Measurements from ENCODE around the gene ERBIN. TPM values are rescaled to one million over a fixed set of nuclear protein-coding genes. Genes with fewer than 3 reads are reported as not detected.

ERBIN gene
- total and polyA plus RNA-seq, 10 of the 15 experiments (the other 5 are each of a cell fraction or from before 2014, with no cell fraction given): 9.5 to 91.1 (median 49.4) TPM

DNA sequence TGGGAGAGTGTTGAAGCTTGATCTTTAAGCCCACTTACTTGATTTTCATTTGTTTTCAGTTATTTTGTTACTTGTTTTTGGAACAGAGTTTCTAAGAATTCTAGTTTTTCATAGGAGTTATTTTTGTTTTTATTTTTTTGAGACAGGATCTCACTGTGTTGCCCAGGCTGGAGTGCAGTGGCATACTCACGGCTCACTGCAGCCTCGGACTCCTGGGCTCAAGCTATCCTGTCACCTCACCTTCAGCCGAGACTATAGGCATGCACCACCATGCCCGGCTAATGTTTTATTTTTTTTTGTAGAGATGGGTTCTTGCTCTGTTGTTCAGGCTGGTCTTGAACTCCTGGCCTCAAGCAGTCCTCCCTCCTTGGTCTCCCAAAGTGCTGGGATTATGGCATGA lies 6.3 kb downstream of the ERBIN start:
- intact Hi-C loops (cut with micrococcal nuclease; ENCODE audit: unreplicated experiment): no loop called here
- ChIA-PET SMC1A (ENCODE audit: uncharacterized antibody, unreplicated experiment) (interaction anchor here (0.7 to 2.1 kb wide), 4 partner anchors 35 to 89 kb away, joined by 3 to 15 read pairs (median 6); no protein-coding TSS in a partner anchor), POLR2A (no interaction called here), RAD21 (ENCODE audit: unreplicated experiment) (interaction anchor here (1.6 kb wide), 1 partner anchor 211 kb away, joined by 3 read pairs; the partner anchor contains the start of genes NLN and SGTB), CTCF (no interaction called here)
- WGBS (ENCODE audit: insufficient coverage, insufficient replicate concordance, low lambda C conversion rate, missing lambda C conversion rate): 96% methylated on average over 4 of the region's 4 CpGs
- no peaks in the 10 kb centered on the region for H3K27me3 ChIP-seq (replicated peaks in 1 of 2; ENCODE audit: control insufficient read depth in 2 of 2, insufficient read depth in 2 of 2, low read length in 1 of 2)
- no peak overlapping the region for H2AFZ ChIP-seq (ENCODE audit: control insufficient read depth, low read depth, low read length)
- 0 out of 2 replicates have a peak, but pooled peaks cover 5% of the 10 kb centered on the region for H3K4me1 ChIP-seq (ENCODE audit: control insufficient read depth, insufficient read depth, low read length)
- peaks cover 0 to 14% of the 10 kb centered on the region in 2 experiments; a peak in 2 of 4 replicates for H3K36me3 ChIP-seq (ENCODE audit: control insufficient read depth in 2 of 2, insufficient read depth in 2 of 2, low read length in 1 of 2)
- BruUV-seq (replicated peaks): no TSS peak
- FAIRE-seq: no peak
- no peak for DNase-seq (ENCODE audit: low read depth, low spot score)
- no peak for ATAC-seq
- H3K79me2 ChIP-seq (ENCODE audit: control insufficient read depth, insufficient read depth, low read length): peaks cover 98% of the 10 kb centered on the region
- H3K4me3 ChIP-seq: no peak overlapping the region; the same call in 1 of the 2 replicates
- peak overlapping the region; percentile 25 for H3K4me2 ChIP-seq (ENCODE audit: control insufficient read depth, insufficient read depth)
- in situ Hi-C loops (cut with MboI): no loop called here
- H3K27ac ChIP-seq (ENCODE audit: control insufficient read depth, insufficient read depth): no peak overlapping the region
- no peak overlapping the region for H3K9ac ChIP-seq (ENCODE audit: control insufficient read depth, insufficient read depth, low read length)
- no peaks in the 10 kb centered on the region for H3K9me3 ChIP-seq (replicated peaks; ENCODE audit: control insufficient read depth, insufficient read depth, low read length)
- no peaks in the 10 kb centered on the region; the same call in 1 of the 2 replicates for H4K20me1 ChIP-seq (ENCODE audit: control insufficient read depth, insufficient read depth)
- TF ChIP-seq, protein P1, sequence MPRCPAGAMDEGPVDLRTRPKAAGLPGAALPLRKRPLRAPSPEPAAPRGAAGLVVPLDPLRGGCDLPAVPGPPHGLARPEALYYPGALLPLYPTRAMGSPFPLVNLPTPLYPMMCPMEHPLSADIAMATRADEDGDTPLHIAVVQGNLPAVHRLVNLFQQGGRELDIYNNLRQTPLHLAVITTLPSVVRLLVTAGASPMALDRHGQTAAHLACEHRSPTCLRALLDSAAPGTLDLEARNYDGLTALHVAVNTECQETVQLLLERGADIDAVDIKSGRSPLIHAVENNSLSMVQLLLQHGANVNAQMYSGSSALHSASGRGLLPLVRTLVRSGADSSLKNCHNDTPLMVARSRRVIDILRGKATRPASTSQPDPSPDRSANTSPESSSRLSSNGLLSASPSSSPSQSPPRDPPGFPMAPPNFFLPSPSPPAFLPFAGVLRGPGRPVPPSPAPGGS (IDR thresholded peaks at IDR 0.05; ENCODE audit: borderline replicate concordance, insufficient read depth, low read depth, low read length, poor library complexity, severe bottlenecking): no peak
- no peak for TF ChIP-seq EP300 (IDR thresholded peaks at IDR 0.05; ENCODE audit: borderline replicate concordance in 1 of 2, control insufficient read depth in 1 of 2, low read depth in 2 of 2, low read length in 2 of 2)
- TF ChIP-seq, protein P2, sequence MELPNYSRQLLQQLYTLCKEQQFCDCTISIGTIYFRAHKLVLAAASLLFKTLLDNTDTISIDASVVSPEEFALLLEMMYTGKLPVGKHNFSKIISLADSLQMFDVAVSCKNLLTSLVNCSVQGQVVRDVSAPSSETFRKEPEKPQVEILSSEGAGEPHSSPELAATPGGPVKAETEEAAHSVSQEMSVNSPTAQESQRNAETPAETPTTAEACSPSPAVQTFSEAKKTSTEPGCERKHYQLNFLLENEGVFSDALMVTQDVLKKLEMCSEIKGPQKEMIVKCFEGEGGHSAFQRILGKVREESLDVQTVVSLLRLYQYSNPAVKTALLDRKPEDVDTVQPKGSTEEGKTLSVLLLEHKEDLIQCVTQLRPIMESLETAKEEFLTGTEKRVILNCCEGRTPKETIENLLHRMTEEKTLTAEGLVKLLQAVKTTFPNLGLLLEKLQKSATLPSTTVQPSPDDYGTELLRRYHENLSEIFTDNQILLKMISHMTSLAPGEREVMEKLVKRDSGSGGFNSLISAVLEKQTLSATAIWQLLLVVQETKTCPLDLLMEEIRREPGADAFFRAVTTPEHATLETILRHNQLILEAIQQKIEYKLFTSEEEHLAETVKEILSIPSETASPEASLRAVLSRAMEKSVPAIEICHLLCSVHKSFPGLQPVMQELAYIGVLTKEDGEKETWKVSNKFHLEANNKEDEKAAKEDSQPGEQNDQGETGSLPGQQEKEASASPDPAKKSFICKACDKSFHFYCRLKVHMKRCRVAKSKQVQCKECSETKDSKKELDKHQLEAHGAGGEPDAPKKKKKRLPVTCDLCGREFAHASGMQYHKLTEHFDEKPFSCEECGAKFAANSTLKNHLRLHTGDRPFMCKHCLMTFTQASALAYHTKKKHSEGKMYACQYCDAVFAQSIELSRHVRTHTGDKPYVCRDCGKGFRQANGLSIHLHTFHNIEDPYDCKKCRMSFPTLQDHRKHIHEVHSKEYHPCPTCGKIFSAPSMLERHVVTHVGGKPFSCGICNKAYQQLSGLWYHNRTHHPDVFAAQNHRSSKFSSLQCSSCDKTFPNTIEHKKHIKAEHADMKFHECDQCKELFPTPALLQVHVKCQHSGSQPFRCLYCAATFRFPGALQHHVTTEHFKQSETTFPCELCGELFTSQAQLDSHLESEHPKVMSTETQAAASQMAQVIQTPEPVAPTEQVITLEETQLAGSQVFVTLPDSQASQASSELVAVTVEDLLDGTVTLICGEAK (IDR thresholded peaks at IDR 0.05; ENCODE audit: borderline replicate concordance): no peak
- TF ChIP-seq EZH2 (IDR thresholded peaks at IDR 0.05; ENCODE audit: borderline replicate concordance, control insufficient read depth, low read depth, low read length): no peak
- no peak for TF ChIP-seq SMAD5 (IDR thresholded peaks at IDR 0.05; ENCODE audit: low read depth)
- TF ChIP-seq ZNF207 (IDR thresholded peaks at IDR 0.05; ENCODE audit: borderline replicate concordance): no peak
- TF ChIP-seq, protein P3, sequence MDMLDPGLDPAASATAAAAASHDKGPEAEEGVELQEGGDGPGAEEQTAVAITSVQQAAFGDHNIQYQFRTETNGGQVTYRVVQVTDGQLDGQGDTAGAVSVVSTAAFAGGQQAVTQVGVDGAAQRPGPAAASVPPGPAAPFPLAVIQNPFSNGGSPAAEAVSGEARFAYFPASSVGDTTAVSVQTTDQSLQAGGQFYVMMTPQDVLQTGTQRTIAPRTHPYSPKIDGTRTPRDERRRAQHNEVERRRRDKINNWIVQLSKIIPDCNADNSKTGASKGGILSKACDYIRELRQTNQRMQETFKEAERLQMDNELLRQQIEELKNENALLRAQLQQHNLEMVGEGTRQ (IDR thresholded peaks at IDR 0.05; ENCODE audit: borderline replicate concordance, low read depth, low read length): no peak
- TF ChIP-seq, protein P4, sequence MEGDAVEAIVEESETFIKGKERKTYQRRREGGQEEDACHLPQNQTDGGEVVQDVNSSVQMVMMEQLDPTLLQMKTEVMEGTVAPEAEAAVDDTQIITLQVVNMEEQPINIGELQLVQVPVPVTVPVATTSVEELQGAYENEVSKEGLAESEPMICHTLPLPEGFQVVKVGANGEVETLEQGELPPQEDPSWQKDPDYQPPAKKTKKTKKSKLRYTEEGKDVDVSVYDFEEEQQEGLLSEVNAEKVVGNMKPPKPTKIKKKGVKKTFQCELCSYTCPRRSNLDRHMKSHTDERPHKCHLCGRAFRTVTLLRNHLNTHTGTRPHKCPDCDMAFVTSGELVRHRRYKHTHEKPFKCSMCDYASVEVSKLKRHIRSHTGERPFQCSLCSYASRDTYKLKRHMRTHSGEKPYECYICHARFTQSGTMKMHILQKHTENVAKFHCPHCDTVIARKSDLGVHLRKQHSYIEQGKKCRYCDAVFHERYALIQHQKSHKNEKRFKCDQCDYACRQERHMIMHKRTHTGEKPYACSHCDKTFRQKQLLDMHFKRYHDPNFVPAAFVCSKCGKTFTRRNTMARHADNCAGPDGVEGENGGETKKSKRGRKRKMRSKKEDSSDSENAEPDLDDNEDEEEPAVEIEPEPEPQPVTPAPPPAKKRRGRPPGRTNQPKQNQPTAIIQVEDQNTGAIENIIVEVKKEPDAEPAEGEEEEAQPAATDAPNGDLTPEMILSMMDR (IDR thresholded peaks at IDR 0.05 in 2 of 3, conservative IDR thresholded peaks at IDR 0.05 in 1 of 3; ENCODE audit: control insufficient read depth in 2 of 3, extremely low read depth in 1 of 3, insufficient read depth in 1 of 3, low read depth in 3 of 3, low read length in 3 of 3): no peak
- no peak for TF ChIP-seq NR2C1 (IDR thresholded peaks at IDR 0.05)
- TF ChIP-seq, protein P5, sequence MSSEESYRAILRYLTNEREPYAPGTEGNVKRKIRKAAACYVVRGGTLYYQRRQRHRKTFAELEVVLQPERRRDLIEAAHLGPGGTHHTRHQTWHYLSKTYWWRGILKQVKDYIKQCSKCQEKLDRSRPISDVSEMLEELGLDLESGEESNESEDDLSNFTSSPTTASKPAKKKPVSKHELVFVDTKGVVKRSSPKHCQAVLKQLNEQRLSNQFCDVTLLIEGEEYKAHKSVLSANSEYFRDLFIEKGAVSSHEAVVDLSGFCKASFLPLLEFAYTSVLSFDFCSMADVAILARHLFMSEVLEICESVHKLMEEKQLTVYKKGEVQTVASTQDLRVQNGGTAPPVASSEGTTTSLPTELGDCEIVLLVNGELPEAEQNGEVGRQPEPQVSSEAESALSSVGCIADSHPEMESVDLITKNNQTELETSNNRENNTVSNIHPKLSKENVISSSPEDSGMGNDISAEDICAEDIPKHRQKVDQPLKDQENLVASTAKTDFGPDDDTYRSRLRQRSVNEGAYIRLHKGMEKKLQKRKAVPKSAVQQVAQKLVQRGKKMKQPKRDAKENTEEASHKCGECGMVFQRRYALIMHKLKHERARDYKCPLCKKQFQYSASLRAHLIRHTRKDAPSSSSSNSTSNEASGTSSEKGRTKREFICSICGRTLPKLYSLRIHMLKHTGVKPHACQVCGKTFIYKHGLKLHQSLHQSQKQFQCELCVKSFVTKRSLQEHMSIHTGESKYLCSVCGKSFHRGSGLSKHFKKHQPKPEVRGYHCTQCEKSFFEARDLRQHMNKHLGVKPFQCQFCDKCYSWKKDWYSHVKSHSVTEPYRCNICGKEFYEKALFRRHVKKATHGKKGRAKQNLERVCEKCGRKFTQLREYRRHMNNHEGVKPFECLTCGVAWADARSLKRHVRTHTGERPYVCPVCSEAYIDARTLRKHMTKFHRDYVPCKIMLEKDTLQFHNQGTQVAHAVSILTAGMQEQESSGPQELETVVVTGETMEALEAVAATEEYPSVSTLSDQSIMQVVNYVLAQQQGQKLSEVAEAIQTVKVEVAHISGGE (CRISPR knock-in tag; IDR thresholded peaks at IDR 0.05): no peak

Data from GM12878 (cell line).